Hematopoietic multipotent progenitor cell treated with erythropoietin and hydrocortisone succinate and interleukin-3 and kit ligand, for 6 days (in vitro differentiated cells): ENCODE results near the gene PPP2R2C.

Experiments used
- DNase-seq: peaks from one replicate; pipeline ENCODE4 v3.0.0-alpha.2; 2015

Gene PPP2R2C

DNA sequence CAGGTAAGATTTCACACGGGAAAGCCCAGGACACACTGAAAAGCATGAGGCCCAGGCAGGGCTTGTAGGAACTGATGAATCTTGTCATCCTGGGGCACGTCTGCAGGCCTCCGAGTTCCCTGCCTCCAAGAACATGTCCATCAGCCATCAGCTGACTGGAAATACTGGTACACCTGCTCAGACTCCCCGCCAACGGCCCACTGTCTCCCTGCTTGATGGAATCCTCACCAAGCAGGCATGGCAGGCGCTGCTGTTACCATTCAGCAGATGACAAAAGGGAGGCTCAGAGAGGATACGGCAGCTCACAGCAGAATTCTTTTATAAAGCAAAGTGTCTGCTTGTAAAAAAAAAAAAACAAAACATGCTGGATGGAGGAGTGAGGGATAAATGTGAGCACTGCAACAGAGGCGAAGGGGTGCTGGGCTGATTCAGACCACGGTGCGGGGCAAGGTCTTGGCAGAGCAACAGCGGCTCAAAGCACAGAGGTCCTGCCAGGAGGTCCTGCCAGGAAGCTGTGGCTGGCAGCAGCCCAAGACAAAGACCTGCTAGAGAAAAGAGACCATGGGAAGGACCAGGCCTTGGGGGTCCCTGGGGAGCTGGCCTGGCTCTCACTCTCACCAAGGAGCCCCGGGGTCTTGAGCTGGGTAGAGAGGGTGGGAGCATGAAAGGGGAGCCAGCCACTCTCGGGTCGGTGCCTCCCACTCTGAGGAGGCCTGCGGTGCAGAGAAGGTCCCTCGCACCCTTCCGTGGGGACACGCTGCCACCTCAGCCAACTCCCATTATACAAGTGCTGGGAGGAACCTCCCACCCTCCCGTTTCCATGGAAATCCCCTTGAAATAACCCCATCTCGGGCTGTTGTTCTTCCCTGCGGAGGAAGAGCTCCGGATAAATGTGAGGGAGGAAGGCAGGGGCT is 25.6 kb downstream of the PPP2R2C start:
- no peak for DNase-seq

DNA sequence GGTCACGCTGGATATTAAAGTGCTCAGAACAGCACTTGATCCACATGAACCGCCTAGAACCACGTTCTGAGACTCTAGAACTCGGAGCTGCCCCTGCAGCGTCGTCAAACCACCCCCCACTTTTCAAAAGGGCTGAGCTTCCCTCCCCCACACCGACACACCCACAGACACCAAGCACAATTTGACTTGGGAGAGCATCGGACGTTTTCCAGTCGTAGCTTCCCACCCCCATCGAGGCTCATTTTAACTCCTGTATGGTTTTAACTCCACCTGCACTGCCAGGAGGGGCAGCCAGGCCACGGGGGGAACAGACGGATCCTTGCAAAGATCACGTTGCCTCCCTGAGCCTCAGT is 26.3 kb downstream of the PPP2R2C start:
- DNase-seq: no peak

DNA sequence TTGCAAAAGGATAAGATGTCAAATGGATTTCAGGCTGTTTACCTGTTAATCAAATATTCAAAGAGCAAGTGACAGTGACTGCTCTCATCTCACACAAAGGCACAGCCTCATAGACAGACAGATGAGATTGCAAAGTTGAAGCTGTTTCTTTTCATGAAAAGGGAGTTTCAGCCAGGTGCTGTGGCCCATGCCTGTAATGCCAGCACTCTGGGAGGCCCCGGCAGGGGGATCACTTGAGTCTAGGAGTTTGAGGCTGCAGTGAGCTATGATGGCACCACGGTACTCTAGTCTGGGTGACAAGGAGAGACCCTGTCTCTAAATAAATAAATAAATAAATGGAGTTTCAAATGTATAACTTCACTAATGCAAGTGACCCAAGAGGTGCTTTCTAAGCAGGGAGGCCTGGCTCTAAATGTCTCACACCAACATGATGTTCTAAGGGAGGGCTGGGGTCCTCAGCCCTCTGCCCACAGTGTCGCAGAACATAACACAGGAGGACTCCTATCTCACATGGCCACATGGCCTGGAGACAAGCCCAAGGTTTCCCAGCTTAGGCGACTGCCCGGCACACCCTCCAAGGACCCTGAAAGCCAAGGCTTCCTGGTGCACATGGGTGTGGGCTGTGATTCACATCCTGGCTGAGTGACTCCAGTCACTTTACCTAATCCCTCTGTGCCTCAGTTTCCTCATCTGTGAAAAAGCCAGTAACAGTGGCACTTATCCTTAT is 26.8 kb downstream of the PPP2R2C start:
- DNase-seq: no peak

DNA sequence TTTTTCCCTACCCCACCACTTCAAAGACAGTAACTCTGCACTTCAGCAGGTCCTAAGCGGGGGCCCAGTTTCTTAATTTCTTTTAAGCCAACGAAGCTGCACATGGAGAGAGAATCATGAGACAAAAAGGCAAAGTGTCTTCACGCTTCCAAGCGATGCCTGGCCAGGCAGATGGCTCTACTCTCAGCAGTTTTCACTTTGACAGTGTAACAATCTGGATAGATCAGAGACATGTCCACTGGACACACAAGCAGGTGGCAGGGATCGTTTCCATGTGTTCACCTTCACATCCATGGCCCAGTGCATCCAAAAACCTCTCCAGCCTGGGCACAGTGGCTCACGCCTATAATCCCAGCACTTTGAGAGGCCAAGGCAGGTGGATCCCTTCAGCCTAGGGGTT is 27.8 kb downstream of the PPP2R2C start:
- DNase-seq: no peak

DNA sequence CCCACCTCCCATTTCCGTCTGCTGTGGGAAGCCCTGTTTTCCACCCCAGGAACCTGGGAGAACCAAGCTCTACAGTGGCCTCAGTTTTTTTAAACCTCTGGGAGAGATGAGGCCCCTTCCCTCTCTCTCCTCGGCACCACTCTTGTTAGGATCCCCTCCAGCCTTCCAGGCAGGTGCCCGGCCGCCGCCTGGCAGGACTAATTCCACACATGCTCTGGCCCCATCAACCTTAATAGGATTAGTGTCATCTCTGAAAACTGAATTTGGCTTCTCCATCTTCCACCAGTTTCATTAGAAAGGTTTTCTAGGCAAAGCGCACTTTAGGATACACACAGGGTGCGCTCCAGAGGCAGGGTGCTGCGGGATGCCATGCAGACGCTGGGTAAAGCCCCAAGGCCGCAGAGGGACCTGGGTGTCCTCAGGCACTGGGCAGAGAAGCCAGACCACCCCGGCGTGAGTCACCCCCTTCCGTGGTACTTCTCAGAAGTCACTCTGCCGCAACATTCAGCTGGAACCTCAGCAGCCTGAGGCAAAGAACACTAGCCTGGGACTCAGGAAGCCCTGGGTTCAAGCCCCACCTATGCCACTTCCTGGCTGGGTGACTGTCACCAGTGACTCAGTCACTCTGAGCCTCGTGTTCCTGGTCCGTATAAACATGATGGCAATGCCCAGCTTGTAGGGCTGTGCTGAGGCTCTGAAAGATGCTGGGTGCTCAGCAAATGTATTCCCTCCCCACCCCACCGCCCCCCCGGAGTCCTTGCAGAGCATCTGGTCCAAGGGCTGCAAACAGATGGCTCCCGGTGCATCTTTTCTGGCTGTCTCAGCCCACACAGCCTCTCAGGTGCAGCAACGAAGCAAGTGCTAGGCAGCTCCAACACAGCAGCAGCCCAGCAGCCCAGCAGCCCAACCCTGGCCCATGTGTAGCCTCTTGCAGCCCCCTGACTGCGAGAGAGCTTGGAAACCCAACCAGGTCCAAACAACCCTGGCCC is 29.1 kb downstream of the PPP2R2C start:
- DNase-seq: no peak

DNA sequence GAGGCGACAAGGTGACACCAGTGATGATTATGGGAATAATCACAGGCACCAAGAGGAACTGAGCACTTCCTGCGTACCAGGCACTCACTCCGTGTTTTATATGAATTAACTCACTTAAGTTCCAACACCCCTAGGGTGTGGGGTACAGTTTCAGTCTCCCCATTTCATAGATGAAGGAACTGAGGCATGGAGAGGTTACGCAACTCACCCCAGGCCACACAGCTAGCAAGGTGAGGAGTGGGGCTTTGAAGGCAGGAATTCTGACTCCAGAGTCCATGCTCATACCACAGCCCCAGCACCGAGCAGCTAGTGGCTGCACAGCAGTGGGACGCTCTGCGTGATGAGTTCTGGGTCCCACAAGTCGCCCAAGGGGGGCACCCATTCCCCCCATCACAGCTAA is 29.9 kb downstream of the PPP2R2C start:
- DNase-seq: no peak

DNA sequence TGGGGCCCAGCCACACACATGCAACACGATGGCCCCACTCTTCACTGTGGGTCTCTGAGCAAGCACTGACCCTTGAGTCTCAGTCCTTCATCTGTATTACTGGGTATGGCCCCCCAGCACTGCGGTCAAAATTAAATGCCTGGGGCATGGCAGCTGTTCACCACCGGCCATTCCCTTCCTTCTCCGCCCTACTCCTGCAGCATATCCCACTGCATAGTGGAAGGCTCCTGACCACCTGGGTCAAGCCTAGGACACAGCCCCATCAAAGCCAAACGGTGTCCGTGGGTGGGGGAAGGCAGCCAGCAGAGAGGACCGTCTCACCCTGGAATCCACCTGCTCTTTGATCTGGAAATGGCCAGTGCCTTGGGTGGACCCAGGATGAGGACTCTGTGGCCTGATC is 30.7 kb downstream of the PPP2R2C start:
- DNase-seq: no peak

DNA sequence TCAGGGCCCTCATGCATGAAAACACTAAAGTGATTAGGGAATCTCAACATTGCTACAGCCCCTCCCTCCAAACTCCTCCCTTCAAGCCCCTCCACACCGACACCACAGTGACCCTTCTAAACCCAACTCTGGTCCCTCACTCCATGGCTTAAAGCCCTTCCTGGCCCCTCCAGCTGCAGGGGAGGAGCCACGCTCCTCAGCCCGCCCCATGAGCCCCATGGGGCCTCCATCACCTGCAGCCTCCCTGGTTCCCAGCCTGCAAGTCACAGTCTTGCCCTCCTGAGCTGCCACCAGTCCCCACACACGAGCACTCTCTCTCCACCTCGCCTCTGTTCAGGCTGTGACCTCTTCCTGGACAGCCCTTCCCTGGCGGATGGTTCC is 31.2 kb downstream of the PPP2R2C start:
- no peak for DNase-seq

DNA sequence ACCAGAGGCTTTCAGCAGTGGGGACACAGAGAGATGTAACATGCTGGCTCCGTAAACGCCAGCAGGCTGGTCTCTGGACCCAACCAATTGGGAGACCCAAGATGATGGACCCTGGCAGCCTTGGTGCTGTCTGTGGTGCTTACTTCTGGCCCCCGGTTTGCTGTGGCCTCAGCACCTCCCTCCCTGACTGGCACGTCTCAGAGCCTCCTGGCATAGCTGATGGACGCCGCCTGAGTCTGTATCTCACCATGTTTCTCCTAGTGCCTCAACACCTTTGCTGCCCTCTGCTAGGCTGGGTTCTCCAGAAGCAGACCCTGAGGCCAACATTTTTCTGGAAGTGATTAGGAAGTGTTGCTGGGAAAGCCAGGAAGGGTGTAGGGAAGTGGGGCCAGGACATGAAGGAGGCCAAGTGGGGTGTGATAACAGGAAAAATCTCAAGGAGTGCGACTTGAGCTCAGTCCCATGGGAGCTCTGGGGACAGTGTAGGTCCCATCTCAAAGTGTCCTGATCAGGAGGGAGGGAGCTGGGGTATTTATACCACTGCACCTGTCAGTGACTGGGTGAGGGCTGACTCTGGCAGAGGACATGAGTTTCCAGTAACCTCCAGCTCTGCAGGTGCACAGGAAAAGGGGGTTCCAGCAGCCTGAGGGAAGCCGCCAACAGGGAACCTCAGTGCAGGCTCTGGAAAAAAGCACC is 31.8 kb downstream of the PPP2R2C start:
- no peak for DNase-seq

DNA sequence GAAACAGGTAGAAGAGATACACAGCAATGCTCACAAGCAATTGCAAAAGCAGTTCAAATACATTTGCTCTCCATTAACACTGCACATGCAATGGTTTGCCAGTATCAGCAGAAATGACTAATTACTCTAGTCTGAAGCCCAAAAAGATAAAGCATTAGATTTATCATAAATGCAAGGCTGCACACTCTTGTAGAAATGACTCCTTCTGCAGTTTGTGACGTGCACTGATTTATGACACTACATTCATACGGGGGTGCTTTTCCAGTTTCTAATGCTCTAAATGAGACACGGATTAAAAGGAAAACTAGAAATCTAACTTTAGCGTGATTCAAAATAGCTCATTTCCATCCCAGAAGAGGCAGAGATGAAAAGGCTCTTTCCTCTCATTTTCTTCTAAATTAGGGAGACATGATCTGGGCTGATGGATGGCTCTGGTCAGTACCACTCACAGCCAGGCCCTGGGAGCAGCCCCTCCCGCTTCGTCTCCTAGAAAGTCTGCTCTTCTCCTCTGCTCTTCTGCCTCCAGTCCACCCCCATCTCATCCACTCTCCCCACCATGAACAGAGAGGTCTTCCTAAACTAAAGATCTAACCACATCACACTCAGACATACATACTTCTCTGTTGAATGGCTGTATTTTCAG is 33.2 kb downstream of the PPP2R2C start:
- DNase-seq: no peak

DNA sequence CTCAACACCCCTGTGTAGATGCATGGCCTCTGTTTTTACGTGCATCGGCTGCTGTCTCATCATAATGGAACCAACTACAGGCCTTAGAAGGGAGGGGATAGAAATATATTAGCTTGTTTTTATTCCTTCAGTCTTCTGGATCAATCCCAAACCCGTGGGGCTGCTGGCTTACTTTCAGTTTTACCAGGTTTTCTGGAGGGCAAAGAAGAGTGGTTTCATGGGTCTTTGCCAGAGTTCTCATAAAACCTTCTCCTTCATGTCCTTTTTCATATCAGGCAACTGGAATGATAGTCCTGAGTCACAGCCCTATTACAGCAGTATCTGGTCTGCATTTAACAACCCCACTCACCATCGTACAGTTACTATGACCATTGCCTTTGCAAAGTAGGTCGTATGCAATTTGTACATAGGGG is 34.6 kb downstream of the PPP2R2C start:
- DNase-seq: no peak

DNA sequence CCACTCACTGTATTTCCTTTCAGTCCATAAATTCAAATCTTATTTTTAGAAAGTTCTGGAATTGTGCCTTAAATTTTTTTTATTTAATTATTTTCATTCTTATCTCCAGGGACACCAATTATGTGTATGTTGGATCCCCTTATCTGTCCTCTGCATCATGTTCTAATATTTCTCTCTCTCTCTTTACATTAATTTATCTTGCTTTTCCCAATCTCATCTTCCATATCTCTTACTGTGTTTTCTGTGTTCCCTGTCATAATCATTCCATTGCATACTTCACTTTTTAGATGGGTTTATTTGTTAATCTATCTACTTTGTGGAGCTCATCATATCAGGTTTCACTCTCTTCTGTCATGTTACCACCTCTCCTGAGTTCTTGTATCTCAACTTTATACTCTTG is 37.4 kb downstream of the PPP2R2C start:
- DNase-seq: no peak

DNA sequence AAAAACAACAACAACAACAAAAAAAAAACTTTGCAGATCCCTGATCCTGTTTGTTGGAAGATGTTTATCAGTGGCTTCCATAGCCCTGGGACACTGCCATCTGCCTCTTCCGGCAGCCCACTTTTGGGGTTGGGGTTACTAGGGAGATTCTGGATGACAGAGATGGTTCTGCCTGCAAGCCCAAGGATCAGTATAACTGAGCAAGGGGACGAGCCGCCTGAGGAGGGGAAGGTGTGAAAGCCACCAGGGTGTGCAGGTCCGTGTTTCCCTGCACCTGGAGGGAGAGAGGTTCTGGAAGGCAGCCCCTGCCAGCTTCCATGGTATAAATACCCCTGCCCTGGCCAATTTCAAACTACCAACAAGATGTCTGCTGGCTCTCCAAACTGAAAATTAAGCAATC is 41.5 kb downstream of the PPP2R2C start:
- DNase-seq: no peak

DNA sequence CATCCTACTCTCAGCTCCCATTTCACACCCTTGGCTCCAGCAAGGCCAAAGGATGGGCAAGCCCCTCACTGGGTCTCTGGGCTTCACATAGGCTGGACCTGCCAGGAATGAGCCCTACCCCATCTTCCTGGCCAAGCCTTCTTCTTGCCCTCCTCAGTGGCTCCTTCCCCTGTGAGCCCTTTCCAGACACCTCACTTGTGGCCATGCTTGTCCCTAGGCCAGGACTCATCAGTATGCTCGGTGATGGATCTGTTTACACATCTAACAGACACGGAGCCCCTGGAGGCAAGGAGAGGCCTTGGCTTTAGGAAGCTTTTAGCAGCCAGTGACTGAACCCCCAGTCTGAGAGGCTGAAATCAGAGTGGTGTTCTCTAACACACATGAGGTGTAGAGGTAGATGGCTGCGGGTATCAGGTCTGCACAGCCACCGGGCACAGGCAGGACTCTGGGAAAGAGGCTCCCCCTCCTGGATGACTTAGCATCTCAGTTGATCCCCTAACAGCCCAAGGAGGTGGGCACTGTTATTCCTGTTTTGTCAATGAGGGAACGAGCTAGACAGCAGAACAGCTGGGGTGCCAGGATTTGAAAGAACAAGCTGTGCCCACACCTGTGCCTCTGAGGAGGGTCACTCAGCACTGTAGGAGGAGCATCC is 44.8 kb downstream of the PPP2R2C start:
- DNase-seq: no peak

DNA sequence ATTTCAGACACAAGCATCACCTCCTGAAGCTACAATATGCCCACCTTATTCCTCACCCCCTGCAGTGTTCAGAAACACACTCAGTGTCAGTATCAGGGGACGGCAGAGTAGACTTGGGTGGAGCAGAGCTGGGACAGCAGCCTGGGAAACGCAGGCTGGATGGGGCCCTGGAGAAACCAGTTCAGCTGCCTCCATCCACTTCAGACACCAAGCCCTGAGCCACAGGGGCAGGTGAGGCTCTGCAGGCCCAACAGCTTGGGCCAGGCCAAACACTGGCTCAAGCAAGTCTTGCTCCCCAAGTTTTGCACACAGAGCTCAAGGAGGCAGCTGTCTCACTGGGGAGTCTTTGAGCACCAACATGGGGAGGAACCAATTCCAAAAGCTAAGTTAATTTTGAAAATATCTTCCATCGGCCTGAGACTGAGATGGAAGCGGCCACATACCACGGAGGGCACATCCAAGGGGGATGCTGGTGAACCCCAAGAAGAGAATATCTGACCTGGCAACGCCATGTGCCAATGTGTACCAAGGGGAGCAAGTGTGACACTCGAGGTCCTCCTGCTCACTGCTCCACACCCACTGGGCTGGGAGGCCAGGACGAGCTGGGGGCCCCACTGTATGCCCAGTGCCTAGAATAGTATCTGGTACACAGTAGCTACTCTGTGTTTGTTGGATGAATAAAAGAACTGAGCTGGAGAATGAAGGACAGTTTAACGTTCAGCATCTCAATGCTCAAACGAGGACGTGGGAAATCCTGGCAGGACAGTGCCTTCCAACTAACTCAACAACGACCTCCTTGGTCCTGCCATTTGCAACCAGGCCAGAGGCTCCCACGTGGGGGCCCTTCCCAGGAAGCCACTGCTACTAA is 45.6 kb downstream of the PPP2R2C start:
- no peak for DNase-seq

DNA sequence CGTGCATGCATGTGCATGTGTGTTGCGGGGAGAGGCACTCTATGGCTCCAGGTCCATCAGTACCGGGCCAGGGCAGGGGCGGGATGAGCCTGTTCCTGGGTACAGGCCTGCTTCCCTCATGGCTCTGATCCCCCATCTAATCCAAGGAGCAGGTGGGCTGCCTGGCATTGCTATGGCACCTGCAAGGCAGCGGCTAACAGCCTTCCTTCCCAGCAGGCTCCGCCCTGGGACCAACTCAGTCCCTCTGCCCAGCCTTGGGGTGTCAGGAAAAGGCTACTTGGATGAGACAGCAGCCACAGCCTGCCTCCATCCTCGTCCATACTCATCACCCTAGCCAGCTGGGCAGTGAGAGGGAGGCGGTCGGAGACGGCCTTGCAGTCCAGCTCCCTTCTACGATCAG is 46.5 kb downstream of the PPP2R2C start:
- DNase-seq: no peak

DNA sequence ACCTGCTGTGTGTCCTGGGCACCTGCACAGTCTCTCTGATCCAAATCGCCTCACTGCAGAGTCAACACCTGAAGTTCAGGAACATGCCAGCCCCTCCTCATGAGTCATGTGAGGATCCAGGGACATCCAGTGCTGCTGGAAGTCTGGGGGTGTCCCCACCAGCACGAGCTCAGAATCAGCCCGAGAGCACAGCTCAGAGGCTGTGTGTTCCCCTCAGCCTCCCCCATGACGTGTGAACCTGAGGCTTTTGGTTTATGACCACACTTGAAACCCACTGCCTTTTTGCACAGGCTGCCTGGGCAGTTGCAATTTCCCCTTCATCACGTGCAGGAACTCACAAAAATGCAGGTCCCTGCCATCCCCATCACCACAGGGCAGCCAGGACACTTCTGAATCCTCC is 47.1 kb downstream of the PPP2R2C start:
- DNase-seq: no peak

DNA sequence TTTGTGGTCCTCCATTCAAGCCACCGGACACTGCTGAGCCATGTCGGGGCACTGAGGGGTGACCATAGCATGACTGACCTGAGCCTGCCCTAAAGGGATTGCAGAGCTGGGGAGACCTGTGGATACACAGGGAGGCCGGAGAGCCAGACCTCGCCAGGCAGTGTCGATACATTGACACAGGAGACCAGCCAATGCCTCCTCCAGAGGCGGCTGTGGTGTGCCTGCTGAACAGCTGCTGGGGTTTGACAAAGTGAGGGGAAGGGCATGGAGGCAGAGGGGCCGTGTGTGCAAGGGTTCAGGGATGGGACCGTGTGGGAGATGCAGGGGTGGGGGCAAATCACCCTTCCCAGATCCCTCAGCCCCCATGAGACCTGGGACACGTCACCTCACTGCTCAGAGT is 48.0 kb downstream of the PPP2R2C start:
- DNase-seq: no peak

DNA sequence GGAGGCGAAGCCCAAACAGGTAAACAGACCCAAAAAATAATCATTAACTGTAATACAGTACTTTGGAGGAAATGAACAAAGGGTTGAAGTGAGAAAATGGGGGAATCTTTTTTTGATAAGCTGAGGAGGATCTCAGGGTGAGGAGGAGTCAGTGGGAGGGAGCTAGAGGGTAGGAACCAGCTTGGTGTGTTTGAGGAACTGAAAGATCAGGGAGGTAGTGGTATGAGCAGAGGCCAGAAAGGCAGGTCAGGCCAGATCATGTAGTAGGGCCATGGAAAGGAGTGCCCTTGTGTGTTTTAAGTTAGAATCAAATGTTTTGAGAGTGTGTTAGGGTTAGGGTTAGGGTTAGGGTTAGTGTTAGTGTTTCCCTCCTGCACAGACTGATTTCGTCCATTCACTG is 48.8 kb downstream of the PPP2R2C start:
- DNase-seq: no peak

DNA sequence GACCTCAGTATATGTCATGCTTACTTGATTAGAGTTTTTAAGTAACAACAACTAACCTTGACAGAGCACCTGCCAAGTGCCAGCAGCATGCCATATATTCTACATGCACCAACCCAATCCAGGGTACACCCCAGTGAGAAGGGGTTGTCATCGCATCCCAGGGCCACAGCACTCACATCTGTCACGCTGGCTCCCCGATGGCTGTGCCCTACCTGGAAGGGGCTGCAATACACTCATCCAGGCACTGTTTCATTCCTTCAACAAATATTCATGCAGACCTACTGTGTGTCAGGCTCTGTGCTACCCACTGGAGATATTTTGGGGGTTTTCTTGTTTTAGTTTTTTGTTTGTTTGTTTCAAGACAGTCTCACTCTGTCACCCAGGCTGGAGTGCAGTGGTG is 49.5 kb downstream of the PPP2R2C start:
- no peak for DNase-seq

DNA sequence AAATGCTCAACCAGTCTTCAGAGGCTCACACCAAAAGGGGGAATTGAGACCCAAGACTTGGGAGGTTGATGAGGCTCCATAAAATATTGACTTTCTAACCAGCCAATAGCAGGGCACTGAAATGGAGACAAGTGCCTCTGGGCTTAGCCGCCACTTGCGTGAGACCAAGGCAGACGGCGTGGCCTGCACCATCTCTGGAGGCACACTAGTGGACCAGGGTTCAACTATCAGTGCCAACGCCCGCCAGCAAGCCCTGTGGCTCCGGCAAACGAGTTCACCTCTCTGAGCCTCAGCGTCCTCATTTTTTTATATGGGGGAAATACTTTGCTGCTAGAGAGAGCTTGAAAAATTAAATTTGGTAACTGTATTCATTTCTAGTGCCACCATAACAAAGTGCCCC is 50.3 kb downstream of the PPP2R2C start:
- DNase-seq: no peak
